ENCODE data around the gene NPTX1.

DNA sequence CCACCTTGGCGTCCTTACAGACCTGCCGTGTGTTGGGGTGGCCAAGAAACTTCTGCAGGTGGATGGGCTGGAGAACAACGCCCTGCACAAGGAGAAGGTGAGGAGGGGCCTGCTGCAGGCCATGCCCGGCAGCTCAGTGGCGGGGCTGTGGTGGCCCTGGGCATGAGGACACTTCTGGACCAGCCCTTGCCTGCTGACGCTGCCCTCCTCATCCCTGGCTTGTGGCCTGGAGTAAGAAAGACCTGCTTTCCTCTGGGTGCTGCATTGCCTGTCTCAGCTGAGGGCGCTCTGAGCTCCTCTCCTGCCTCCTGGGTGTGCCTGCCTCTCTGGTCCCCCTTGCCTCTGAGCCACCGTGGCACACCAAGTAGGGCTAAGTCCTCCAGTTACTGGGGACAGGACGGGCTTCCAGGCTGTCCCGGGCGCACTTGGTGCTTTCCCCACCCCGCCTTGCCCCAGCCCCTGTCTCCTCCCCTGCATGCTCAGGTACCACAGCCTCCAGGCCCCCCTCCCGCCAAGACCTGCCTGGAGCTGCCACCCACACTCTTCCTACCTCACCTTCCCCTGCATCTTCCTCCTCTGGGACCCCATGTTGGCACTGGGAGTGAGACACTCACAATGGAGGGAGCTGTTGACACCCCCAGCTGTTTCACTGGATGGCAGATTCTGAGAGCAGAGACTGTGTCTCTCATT is 52.7 kb downstream of the NPTX1 start:
- TF ChIP-seq RAD21 (conservative IDR thresholded peaks at IDR 0.05) (no peak), EZH2 (IDR thresholded peaks at IDR 0.05; ENCODE audit: borderline replicate concordance, insufficient read depth, low read length, poor library complexity, severe bottlenecking) (no peak), TAF1 (IDR thresholded peaks at IDR 0.05; ENCODE audit: low read depth) (no peak), POLR2AphosphoS5 (IDR thresholded peaks at IDR 0.05) (no peak), MXI1 (conservative IDR thresholded peaks at IDR 0.05; ENCODE audit: poor library complexity, severe bottlenecking) (no peak), EP300 (conservative IDR thresholded peaks at IDR 0.05; ENCODE audit: poor library complexity, severe bottlenecking) (no peak), SMC3 (conservative IDR thresholded peaks at IDR 0.05; ENCODE audit: poor library complexity) (no peak)
- TF ChIP-seq, protein P1, sequence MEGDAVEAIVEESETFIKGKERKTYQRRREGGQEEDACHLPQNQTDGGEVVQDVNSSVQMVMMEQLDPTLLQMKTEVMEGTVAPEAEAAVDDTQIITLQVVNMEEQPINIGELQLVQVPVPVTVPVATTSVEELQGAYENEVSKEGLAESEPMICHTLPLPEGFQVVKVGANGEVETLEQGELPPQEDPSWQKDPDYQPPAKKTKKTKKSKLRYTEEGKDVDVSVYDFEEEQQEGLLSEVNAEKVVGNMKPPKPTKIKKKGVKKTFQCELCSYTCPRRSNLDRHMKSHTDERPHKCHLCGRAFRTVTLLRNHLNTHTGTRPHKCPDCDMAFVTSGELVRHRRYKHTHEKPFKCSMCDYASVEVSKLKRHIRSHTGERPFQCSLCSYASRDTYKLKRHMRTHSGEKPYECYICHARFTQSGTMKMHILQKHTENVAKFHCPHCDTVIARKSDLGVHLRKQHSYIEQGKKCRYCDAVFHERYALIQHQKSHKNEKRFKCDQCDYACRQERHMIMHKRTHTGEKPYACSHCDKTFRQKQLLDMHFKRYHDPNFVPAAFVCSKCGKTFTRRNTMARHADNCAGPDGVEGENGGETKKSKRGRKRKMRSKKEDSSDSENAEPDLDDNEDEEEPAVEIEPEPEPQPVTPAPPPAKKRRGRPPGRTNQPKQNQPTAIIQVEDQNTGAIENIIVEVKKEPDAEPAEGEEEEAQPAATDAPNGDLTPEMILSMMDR (IDR thresholded peaks at IDR 0.05; ENCODE audit: poor library complexity, severe bottlenecking), result no peak
- TF ChIP-seq, protein P2, sequence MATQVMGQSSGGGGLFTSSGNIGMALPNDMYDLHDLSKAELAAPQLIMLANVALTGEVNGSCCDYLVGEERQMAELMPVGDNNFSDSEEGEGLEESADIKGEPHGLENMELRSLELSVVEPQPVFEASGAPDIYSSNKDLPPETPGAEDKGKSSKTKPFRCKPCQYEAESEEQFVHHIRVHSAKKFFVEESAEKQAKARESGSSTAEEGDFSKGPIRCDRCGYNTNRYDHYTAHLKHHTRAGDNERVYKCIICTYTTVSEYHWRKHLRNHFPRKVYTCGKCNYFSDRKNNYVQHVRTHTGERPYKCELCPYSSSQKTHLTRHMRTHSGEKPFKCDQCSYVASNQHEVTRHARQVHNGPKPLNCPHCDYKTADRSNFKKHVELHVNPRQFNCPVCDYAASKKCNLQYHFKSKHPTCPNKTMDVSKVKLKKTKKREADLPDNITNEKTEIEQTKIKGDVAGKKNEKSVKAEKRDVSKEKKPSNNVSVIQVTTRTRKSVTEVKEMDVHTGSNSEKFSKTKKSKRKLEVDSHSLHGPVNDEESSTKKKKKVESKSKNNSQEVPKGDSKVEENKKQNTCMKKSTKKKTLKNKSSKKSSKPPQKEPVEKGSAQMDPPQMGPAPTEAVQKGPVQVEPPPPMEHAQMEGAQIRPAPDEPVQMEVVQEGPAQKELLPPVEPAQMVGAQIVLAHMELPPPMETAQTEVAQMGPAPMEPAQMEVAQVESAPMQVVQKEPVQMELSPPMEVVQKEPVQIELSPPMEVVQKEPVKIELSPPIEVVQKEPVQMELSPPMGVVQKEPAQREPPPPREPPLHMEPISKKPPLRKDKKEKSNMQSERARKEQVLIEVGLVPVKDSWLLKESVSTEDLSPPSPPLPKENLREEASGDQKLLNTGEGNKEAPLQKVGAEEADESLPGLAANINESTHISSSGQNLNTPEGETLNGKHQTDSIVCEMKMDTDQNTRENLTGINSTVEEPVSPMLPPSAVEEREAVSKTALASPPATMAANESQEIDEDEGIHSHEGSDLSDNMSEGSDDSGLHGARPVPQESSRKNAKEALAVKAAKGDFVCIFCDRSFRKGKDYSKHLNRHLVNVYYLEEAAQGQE (IDR thresholded peaks at IDR 0.05; ENCODE audit: borderline replicate concordance), result no peak

All from neural cell (in vitro differentiated cells).